Psoas muscle (tissue), 8 donors: ENCODE data around the gene CNPY4. TPM values are rescaled to one million over a fixed set of nuclear protein-coding genes. Genes with fewer than 3 reads are reported as not detected.

ENCODE experiments used
- ATAC-seq, 4 donors: fragments of 200-7000 bp; cut with Tn5 transposase; one replicate each; pipeline ENCODE4 v1.9.1; 2020; ENCODE audit warnings: moderate library complexity in 3 of 4, mild to moderate bottlenecking in 2 of 4
- DNase-seq, 2 donors: peaks; one replicate each; pipeline ENCODE4 v3.0.0-alpha.2; 2020
- H3K27ac ChIP-seq: fragments of 200-600 bp; one replicate; pipeline ENCODE4 v1.8.0; 2022
- H3K27me3 ChIP-seq, 3 donors: fragments of 200-600 bp in 1 of 3; one replicate each; pipeline versions ENCODE4 v1.6.1 to v1.8.0; 2013 to 2022; ENCODE audit warnings: low read length in 2 of 3, mild to moderate bottlenecking in 2 of 3, moderate library complexity in 1 of 3; ENCODE audit not compliant: insufficient read depth in 3 of 3
- H3K36me3 ChIP-seq, 2 donors: fragments of 200-600 bp in 1 of 2; one replicate each; pipeline versions ENCODE4 v1.6.1 to v1.8.0; 2013 to 2022; ENCODE audit warnings: low read depth in 1 of 2, mild to moderate bottlenecking in 1 of 2, moderate library complexity in 1 of 2; ENCODE audit not compliant: insufficient read depth in 1 of 2
- H3K4me1 ChIP-seq: fragments of 200-600 bp; one replicate; pipeline ENCODE4 v1.8.0; 2022
- H3K4me3 ChIP-seq: fragments of 200-600 bp; one replicate; pipeline ENCODE4 v1.8.0; 2022; ENCODE audit warnings: mild to moderate bottlenecking
- H3K9me3 ChIP-seq: fragments of 200-600 bp; one replicate; pipeline ENCODE4 v1.8.0; 2022
- WGBS, 3 donors: extraction: QIAGEN DNeasy Blood & Tissue Kit; methylation state at CpG; one replicate each; pipeline versions ENCODE4 v1.1.6 to v1.1.7; 2013; 5-methylcytosine and 5-hydroxymethylcytosine counted together
- intact Hi-C, 2 donors: fragments of 100-400 bp; cut with DNase I; formaldehyde crosslinking; loops; one replicate each; pipeline versions ENCODE4 v1.11.0 to v1.14.2; 2022
- polyA plus RNA-seq, 3 donors: library from polyadenylated mRNA; stranded (reverse); fragments of 200-250 nt; gene quantifications; one replicate each; pipeline ENCODE4 v1.2.3, GENCODE V29; 2013
- total RNA-seq, 4 donors: library from RNA; stranded (reverse); fragmentation: NEBNext Ultra II Directional in 2 of 4; extraction: Animal tissue kit (Norgen Biotek cat#: 25700) in 2 of 4; gene quantifications; one replicate each; pipeline versions ENCODE4 v1.2.1 to v1.2.4, GENCODE V29; 2021 to 2023
- TF ChIP-seq, protein P1 (sequence below): fragments of 200-600 bp; IDR thresholded peaks from one replicate; pipeline ENCODE4 v1.8.0; 2022; ENCODE audit warnings: antibody characterized with exemption
- donor health status: healthy with polysubstance abuse.
- donor health status: DM: no; HTN: no; CAD: no; lungs with moderate emphysema.
- donor health status: Bipolar disorder and iron deficiency.
- donor health status: healthy.
- donor health status: DM: yes; HTN: yes; CAD: no.
- donor health status: DM: no; HTN: no; CAD: no.
- donor health status: DM: no; HTN: no; CAD: no.
- donor health status: DM: yes; HTN: yes; CAD: no.

Gene CNPY4
- total and polyA plus RNA-seq, 7 donors, result 2.2 to 7.0 (median 2.9) TPM

DNA sequence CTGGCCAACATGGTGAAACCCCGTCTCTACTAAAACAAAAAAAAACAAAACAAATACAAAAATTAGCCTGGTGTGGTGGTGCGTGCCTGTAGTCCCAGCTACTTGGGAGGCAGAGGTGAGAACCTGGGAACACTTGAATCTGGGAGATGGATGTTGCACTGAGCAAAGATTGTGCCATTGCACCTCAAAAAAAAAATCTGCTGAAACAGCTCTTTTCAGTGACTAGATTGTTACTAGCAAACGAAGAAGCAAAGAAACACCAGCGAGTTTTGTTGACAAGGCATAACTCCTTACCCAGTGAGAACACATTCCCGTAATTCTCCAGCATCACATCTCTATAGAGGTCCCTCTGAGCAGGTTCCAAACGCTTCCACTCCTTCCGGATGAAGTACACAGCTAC lies 44.6 kb upstream of the CNPY4 start:
- ATAC-seq, result no peak
- TF ChIP-seq, protein P1, sequence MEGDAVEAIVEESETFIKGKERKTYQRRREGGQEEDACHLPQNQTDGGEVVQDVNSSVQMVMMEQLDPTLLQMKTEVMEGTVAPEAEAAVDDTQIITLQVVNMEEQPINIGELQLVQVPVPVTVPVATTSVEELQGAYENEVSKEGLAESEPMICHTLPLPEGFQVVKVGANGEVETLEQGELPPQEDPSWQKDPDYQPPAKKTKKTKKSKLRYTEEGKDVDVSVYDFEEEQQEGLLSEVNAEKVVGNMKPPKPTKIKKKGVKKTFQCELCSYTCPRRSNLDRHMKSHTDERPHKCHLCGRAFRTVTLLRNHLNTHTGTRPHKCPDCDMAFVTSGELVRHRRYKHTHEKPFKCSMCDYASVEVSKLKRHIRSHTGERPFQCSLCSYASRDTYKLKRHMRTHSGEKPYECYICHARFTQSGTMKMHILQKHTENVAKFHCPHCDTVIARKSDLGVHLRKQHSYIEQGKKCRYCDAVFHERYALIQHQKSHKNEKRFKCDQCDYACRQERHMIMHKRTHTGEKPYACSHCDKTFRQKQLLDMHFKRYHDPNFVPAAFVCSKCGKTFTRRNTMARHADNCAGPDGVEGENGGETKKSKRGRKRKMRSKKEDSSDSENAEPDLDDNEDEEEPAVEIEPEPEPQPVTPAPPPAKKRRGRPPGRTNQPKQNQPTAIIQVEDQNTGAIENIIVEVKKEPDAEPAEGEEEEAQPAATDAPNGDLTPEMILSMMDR, result no peak
- no peak overlapping the region for H3K4me3 ChIP-seq
- no peak overlapping the region for H3K27ac ChIP-seq
- H3K27me3 ChIP-seq, result no peaks in the 10 kb centered on the region
- intact Hi-C loops, result no loop called here
- peaks cover 25% of the 10 kb centered on the region for H3K9me3 ChIP-seq
- no peak for DNase-seq
- peaks cover 35 to 98% of the 10 kb centered on the region in 2 donors for H3K36me3 ChIP-seq
- WGBS, 3 donors, result 95 to 99% (median 95%) methylated on average over 7 of the region's 7 CpGs
- peaks cover 7% of the 10 kb centered on the region for H3K4me1 ChIP-seq

DNA sequence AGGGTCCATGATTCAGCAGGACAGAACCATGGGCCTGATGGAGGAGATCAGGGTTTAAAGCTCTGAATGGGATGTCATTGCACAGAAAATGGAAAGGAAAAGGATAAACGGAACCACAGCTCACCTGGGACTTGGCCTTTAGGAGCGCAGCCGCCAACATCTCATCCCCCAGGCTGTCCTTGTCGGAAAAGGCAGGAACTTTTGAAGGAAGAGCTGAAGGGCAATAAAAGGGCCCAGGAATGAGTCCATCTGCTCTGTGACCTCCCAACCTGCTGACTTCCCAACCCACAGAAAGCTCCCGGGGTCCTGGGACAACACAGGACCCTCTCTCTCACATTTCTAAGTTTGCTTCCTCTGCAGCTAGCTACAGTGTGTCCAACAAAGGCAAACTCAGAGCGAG lies 44.0 kb upstream of the CNPY4 start:
- WGBS, 3 donors, result 92 to 94% (median 93%) methylated on average over 6 of the region's 6 CpGs
- Histone ChIP-seq H3K4me1 (peaks cover 13% of the 10 kb centered on the region), H3K27ac (no peak overlapping the region), H3K27me3 (no peaks in the 10 kb centered on the region), H3K36me3 (peaks cover 29 to 94% of the 10 kb centered on the region in 2 donors), H3K4me3 (no peak overlapping the region), H3K9me3 (peaks cover 23% of the 10 kb centered on the region)
- ATAC-seq (no peak), DNase-seq (no peak)
- intact Hi-C loops, result no loop called here
- TF ChIP-seq, protein P1, result no peak

DNA sequence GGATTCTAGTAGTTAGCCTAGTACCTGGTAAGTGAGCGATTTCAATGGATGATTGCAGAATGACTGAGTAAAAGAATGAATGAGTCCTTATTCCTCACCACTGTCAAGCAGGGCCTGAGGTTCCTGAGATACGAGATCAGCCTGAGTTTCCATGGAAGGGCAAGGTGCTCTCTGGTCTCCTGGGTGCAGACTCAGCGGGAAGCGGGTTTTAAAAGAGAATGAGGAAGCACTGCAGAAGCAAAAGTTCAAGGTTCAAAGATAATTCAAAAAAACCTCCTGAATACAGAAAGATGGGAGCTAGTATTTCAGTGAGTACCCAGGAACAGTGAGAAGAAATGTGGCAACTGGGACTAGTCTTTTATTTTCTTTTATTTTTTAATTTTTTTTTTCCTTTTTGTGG lies 42.2 kb upstream of the CNPY4 start:
- 92 to 95% (median 92%) methylated on average over 4 of the region's 4 CpGs for WGBS, 3 donors
- Histone ChIP-seq H3K4me3 (no peak overlapping the region), H3K4me1 (peaks cover 15% of the 10 kb centered on the region), H3K27me3 (no peaks in the 10 kb centered on the region), H3K9me3 (peaks cover 5% of the 10 kb centered on the region), H3K36me3 (peaks cover 12 to 76% of the 10 kb centered on the region in 2 donors), H3K27ac (no peak overlapping the region)
- ATAC-seq, result no peak
- no peak for DNase-seq
- intact Hi-C loops, result no loop called here
- TF ChIP-seq, protein P1, result no peak

DNA sequence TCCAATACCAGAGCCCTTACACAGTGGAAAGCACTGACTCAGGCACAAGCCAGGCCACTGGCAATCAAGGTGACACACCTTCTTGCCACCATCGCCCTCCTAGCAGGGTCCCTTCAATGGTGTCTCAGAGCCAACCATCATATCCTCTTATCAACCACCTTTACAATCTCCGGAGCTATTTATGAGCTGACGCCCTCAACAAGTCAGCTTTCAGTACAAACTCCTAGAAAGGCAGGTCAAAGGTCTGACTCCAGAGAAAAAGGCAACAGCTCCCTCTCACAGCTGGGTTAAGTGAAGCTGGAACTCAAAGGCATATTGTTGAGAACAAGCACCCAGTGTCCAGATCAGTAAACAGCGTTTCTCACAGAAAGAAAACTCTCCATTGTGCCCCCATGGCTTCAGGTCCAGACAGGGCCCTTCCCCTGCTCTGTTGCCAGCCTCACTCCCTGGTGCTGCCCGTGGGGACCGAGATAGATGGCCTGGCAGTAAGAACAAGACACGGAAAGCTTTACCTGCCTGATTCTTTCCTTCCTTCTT lies 40.3 kb upstream of the CNPY4 start:
- DNase-seq, result no peak

More for the DNA sequence above, 40.3 kb upstream of the CNPY4 start:
- 74 to 85% (median 75%) methylated on average over 7 of the region's 7 CpGs for WGBS, 3 donors
- TF ChIP-seq, protein P1, result no peak
- H3K4me3 ChIP-seq, result peak overlapping the region; percentile 0
- intact Hi-C loops, result no loop called here
- H3K9me3 ChIP-seq, result no peaks in the 10 kb centered on the region
- H3K36me3 ChIP-seq, result peaks cover 3 to 57% of the 10 kb centered on the region in 2 donors
- ATAC-seq, result no peak
- no peak overlapping the region for H3K27ac ChIP-seq
- H3K4me1 ChIP-seq, result peaks cover 15% of the 10 kb centered on the region
- no peaks in the 10 kb centered on the region for H3K27me3 ChIP-seq
